ENCODE results near the gene OAS2. TPM values are rescaled to one million over a fixed set of nuclear protein-coding genes. Genes with fewer than 3 reads are reported as not detected.

OAS2 gene
- total and polyA plus RNA-seq, 4 donors, result 4.1 to 9.3 (median 5.0) TPM

- Histone ChIP-seq H3K27ac (ENCODE audit: low read depth, low read length) (peak within 1 kb of the TSS; percentile 71), H3K36me3 (ENCODE audit: control insufficient read depth, insufficient read depth, low read length) (no peaks in the 10 kb centered on the region), H3K4me1 (ENCODE audit: control insufficient read depth, insufficient read depth, low read length) (peaks cover 13% of the 10 kb centered on the region), H3K9me3 (ENCODE audit: control insufficient read depth, insufficient read depth, low read length) (no peaks in the 10 kb centered on the region), H3K27me3 (ENCODE audit: control insufficient read depth, insufficient read depth, low read length) (no peaks in the 10 kb centered on the region), H3K4me3 (ENCODE audit: low read depth, low read length) (peak within 1 kb of the TSS; percentile 66)
- DNase-seq (ENCODE audit: low read depth in 4 of 6, low spot score in 6 of 6), result peak in 5 of 6 donors; percentile 19 to 84 (median 38)
- 9% methylated on average over 45 of the region's 50 CpGs for WGBS (ENCODE audit: insufficient coverage)
Measured at GRCh38 chr12:112937741-112938719, 40.3 kb upstream of the OAS2 start, which contains the start of gene OAS3. OAS3 (plus strand) TSS chr12:112938474; CDS start chr12:112938531, 57 bp downstream.

GRCh38 chr12:112938751-112939150 lies 39.6 kb upstream of the OAS2 start:
- Histone ChIP-seq H3K9me3 (ENCODE audit: control insufficient read depth, insufficient read depth, low read length) (no peaks in the 10 kb centered on the region), H3K4me3 (ENCODE audit: low read depth, low read length) (peak overlapping the region; percentile 66), H3K4me1 (ENCODE audit: control insufficient read depth, insufficient read depth, low read length) (peaks cover 13% of the 10 kb centered on the region), H3K27ac (ENCODE audit: low read depth, low read length) (peak overlapping the region; percentile 71), H3K27me3 (ENCODE audit: control insufficient read depth, insufficient read depth, low read length) (no peaks in the 10 kb centered on the region), H3K36me3 (ENCODE audit: control insufficient read depth, insufficient read depth, low read length) (no peaks in the 10 kb centered on the region)
- no peak for DNase-seq (ENCODE audit: low read depth in 4 of 6, low spot score in 6 of 6)
- WGBS (ENCODE audit: insufficient coverage), result 35% methylated on average over 9 of the region's 11 CpGs

GRCh38 chr12:112939761-112940381 lies 38.4 kb upstream of the OAS2 start:
- H3K27ac ChIP-seq (ENCODE audit: low read depth, low read length), result no peak overlapping the region
- H3K9me3 ChIP-seq (ENCODE audit: control insufficient read depth, insufficient read depth, low read length), result peaks cover 2% of the 10 kb centered on the region
- peak in 2 of 6 donors; percentile 37 to 43 for DNase-seq (ENCODE audit: low read depth in 4 of 6, low spot score in 6 of 6)
- 73% methylated on average over 3 of the region's 7 CpGs for WGBS (ENCODE audit: insufficient coverage)
- H3K36me3 ChIP-seq (ENCODE audit: control insufficient read depth, insufficient read depth, low read length), result peaks cover 3% of the 10 kb centered on the region
- no peaks in the 10 kb centered on the region for H3K27me3 ChIP-seq (ENCODE audit: control insufficient read depth, insufficient read depth, low read length)
- H3K4me3 ChIP-seq (ENCODE audit: low read depth, low read length), result no peak overlapping the region
- H3K4me1 ChIP-seq (ENCODE audit: control insufficient read depth, insufficient read depth, low read length), result peaks cover 13% of the 10 kb centered on the region

- H3K27ac ChIP-seq (ENCODE audit: low read depth, low read length), result no peak overlapping the region
- H3K4me3 ChIP-seq (ENCODE audit: low read depth, low read length), result no peak overlapping the region
- DNase-seq (ENCODE audit: low read depth in 4 of 6, low spot score in 6 of 6), result no peak
- H3K4me1 ChIP-seq (ENCODE audit: control insufficient read depth, insufficient read depth, low read length), result peaks cover 13% of the 10 kb centered on the region
- H3K36me3 ChIP-seq (ENCODE audit: control insufficient read depth, insufficient read depth, low read length), result peaks cover 3% of the 10 kb centered on the region
- WGBS (ENCODE audit: insufficient coverage), result 86% methylated on average over 13 of the region's 16 CpGs
- peaks cover 2% of the 10 kb centered on the region for H3K9me3 ChIP-seq (ENCODE audit: control insufficient read depth, insufficient read depth, low read length)
- H3K27me3 ChIP-seq (ENCODE audit: control insufficient read depth, insufficient read depth, low read length), result no peaks in the 10 kb centered on the region
Measured at GRCh38 chr12:112941528-112942335, 36.6 kb upstream of the OAS2 start.

GRCh38 chr12:112942572-112942971 lies 35.7 kb upstream of the OAS2 start:
- no peaks in the 10 kb centered on the region for H3K27me3 ChIP-seq (ENCODE audit: control insufficient read depth, insufficient read depth, low read length)
- H3K4me3 ChIP-seq (ENCODE audit: low read depth, low read length), result no peak overlapping the region
- peaks cover 2% of the 10 kb centered on the region for H3K9me3 ChIP-seq (ENCODE audit: control insufficient read depth, insufficient read depth, low read length)
- peaks cover 13% of the 10 kb centered on the region for H3K4me1 ChIP-seq (ENCODE audit: control insufficient read depth, insufficient read depth, low read length)
- DNase-seq (ENCODE audit: low read depth in 4 of 6, low spot score in 6 of 6), result no peak
- peaks cover 3% of the 10 kb centered on the region for H3K36me3 ChIP-seq (ENCODE audit: control insufficient read depth, insufficient read depth, low read length)
- no peak overlapping the region for H3K27ac ChIP-seq (ENCODE audit: low read depth, low read length)
- no CpG with 5 or more reads among the region's 1 CpG for WGBS (ENCODE audit: insufficient coverage)

GRCh38 chr12:112944024-112944690 lies 34.2 kb upstream of the OAS2 start:
- Histone ChIP-seq H3K4me3 (ENCODE audit: low read depth, low read length) (no peak overlapping the region), H3K36me3 (ENCODE audit: control insufficient read depth, insufficient read depth, low read length) (peaks cover 3% of the 10 kb centered on the region), H3K27ac (ENCODE audit: low read depth, low read length) (no peak overlapping the region), H3K4me1 (ENCODE audit: control insufficient read depth, insufficient read depth, low read length) (peaks cover 4% of the 10 kb centered on the region), H3K27me3 (ENCODE audit: control insufficient read depth, insufficient read depth, low read length) (no peaks in the 10 kb centered on the region), H3K9me3 (ENCODE audit: control insufficient read depth, insufficient read depth, low read length) (peaks cover 2% of the 10 kb centered on the region)
- no peak for DNase-seq (ENCODE audit: low read depth in 4 of 6, low spot score in 6 of 6)
- WGBS (ENCODE audit: insufficient coverage), result 92% methylated on average over 15 of the region's 15 CpGs

GRCh38 chr12:112945515-112945914 lies 32.8 kb upstream of the OAS2 start:
- Histone ChIP-seq H3K36me3 (ENCODE audit: control insufficient read depth, insufficient read depth, low read length) (peaks cover 3% of the 10 kb centered on the region), H3K4me1 (ENCODE audit: control insufficient read depth, insufficient read depth, low read length) (no peaks in the 10 kb centered on the region), H3K27ac (ENCODE audit: low read depth, low read length) (no peak overlapping the region), H3K4me3 (ENCODE audit: low read depth, low read length) (no peak overlapping the region), H3K27me3 (ENCODE audit: control insufficient read depth, insufficient read depth, low read length) (no peaks in the 10 kb centered on the region), H3K9me3 (ENCODE audit: control insufficient read depth, insufficient read depth, low read length) (peaks cover 2% of the 10 kb centered on the region)
- DNase-seq (ENCODE audit: low read depth in 4 of 6, low spot score in 6 of 6), result no peak
- 100% methylated on average over 2 of the region's 4 CpGs for WGBS (ENCODE audit: insufficient coverage)

GRCh38 chr12:112946236-112947000 lies 31.9 kb upstream of the OAS2 start:
- no peak overlapping the region for H3K27ac ChIP-seq (ENCODE audit: low read depth, low read length)
- DNase-seq (ENCODE audit: low read depth in 4 of 6, low spot score in 6 of 6), result peak in 1 of 6 donors; percentile 54
- H3K9me3 ChIP-seq (ENCODE audit: control insufficient read depth, insufficient read depth, low read length), result peaks cover 2% of the 10 kb centered on the region
- no peaks in the 10 kb centered on the region for H3K4me1 ChIP-seq (ENCODE audit: control insufficient read depth, insufficient read depth, low read length)
- no peaks in the 10 kb centered on the region for H3K27me3 ChIP-seq (ENCODE audit: control insufficient read depth, insufficient read depth, low read length)
- WGBS (ENCODE audit: insufficient coverage), result 92% methylated on average over 9 of the region's 14 CpGs
- no peak overlapping the region for H3K4me3 ChIP-seq (ENCODE audit: low read depth, low read length)
- H3K36me3 ChIP-seq (ENCODE audit: control insufficient read depth, insufficient read depth, low read length), result peaks cover 3% of the 10 kb centered on the region

Measured in spinal cord (tissue), 10 donors.